SK-N-SH (cell line): ENCODE measurements around the gene F2R.

Source experiments
- EZH2phosphoT487 ChIP-seq: fragments of 200-600 bp; sonication (generic); IDR thresholded peaks from 2 replicates; pipeline ENCODE4 v1.6.1; 2017; ENCODE audit warnings: low read depth, mixed run types, mild to moderate bottlenecking, antibody characterized with exemption, moderate library complexity, borderline replicate concordance
- MEF2A ChIP-seq: IDR thresholded peaks from 2 replicates; pipeline ENCODE4 v1.4.0; 2012; ENCODE audit warnings: low read depth, borderline replicate concordance
- MXI1 ChIP-seq: IDR thresholded peaks from 2 replicates; pipeline ENCODE4 v1.6.1; 2012; ENCODE audit warnings: mild to moderate bottlenecking, low read depth, low read length, improper control_type of control experiment
- POLR2AphosphoS5 ChIP-seq: IDR thresholded peaks from 2 replicates; pipeline ENCODE4 v1.6.1; 2012; ENCODE audit warnings: low read depth, low read length
- SIN3A ChIP-seq: IDR thresholded peaks from 2 replicates; pipeline ENCODE4 v1.6.1; 2012; ENCODE audit warnings: low read depth, mild to moderate bottlenecking, low read length, moderate library complexity, borderline replicate concordance
- YY1 ChIP-seq: IDR thresholded peaks from 2 replicates; pipeline ENCODE4 v1.4.0; 2012; ENCODE audit warnings: low read depth, mild to moderate bottlenecking
- TF ChIP-seq, protein P1 (sequence below): IDR thresholded peaks from 2 replicates; pipeline ENCODE4 v1.6.1; 2012; ENCODE audit warnings: mild to moderate bottlenecking, low read depth, low read length, moderate library complexity
- TF ChIP-seq, protein P2 (sequence below): fragments of 150-350 bp; IDR thresholded peaks from 2 replicates; pipeline ENCODE4 v1.6.1; 2017; ENCODE audit warnings: antibody characterized with exemption, low read length, low read depth, borderline replicate concordance
- TF ChIP-seq, protein P3 (sequence below): fragments of 200-600 bp; sonication (generic); IDR thresholded peaks from 2 replicates; pipeline ENCODE4 v1.6.1; 2017; ENCODE audit warnings: antibody characterized with exemption, mild to moderate bottlenecking, moderate library complexity

DNA sequence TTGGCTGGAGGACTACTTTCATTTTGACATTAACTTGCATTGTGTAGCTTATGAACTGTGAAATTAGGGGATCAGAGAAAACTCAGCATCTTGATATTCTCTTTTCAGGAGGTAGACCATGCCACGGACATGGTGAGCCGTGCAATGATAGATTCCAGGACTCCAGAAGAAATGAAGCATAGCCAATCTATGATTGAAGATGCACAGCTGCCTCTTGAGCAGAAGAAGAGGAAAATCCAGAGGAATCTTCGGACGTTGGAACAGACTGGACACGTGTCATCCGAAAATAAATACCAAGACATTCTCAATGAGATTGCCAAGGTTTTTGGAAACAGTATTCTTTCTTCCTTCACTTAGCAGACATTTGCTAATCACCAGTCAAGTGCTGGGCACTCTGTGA, 20.6 kb upstream of the F2R start:
- TF ChIP-seq, protein P1, sequence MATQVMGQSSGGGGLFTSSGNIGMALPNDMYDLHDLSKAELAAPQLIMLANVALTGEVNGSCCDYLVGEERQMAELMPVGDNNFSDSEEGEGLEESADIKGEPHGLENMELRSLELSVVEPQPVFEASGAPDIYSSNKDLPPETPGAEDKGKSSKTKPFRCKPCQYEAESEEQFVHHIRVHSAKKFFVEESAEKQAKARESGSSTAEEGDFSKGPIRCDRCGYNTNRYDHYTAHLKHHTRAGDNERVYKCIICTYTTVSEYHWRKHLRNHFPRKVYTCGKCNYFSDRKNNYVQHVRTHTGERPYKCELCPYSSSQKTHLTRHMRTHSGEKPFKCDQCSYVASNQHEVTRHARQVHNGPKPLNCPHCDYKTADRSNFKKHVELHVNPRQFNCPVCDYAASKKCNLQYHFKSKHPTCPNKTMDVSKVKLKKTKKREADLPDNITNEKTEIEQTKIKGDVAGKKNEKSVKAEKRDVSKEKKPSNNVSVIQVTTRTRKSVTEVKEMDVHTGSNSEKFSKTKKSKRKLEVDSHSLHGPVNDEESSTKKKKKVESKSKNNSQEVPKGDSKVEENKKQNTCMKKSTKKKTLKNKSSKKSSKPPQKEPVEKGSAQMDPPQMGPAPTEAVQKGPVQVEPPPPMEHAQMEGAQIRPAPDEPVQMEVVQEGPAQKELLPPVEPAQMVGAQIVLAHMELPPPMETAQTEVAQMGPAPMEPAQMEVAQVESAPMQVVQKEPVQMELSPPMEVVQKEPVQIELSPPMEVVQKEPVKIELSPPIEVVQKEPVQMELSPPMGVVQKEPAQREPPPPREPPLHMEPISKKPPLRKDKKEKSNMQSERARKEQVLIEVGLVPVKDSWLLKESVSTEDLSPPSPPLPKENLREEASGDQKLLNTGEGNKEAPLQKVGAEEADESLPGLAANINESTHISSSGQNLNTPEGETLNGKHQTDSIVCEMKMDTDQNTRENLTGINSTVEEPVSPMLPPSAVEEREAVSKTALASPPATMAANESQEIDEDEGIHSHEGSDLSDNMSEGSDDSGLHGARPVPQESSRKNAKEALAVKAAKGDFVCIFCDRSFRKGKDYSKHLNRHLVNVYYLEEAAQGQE = no peak
- TF ChIP-seq, protein P2, sequence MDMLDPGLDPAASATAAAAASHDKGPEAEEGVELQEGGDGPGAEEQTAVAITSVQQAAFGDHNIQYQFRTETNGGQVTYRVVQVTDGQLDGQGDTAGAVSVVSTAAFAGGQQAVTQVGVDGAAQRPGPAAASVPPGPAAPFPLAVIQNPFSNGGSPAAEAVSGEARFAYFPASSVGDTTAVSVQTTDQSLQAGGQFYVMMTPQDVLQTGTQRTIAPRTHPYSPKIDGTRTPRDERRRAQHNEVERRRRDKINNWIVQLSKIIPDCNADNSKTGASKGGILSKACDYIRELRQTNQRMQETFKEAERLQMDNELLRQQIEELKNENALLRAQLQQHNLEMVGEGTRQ = no peak
- TF ChIP-seq MXI1 (no peak), MEF2A (no peak), EZH2phosphoT487 (no peak), SIN3A (no peak), POLR2AphosphoS5 (no peak), YY1 (no peak)
- TF ChIP-seq, protein P3, sequence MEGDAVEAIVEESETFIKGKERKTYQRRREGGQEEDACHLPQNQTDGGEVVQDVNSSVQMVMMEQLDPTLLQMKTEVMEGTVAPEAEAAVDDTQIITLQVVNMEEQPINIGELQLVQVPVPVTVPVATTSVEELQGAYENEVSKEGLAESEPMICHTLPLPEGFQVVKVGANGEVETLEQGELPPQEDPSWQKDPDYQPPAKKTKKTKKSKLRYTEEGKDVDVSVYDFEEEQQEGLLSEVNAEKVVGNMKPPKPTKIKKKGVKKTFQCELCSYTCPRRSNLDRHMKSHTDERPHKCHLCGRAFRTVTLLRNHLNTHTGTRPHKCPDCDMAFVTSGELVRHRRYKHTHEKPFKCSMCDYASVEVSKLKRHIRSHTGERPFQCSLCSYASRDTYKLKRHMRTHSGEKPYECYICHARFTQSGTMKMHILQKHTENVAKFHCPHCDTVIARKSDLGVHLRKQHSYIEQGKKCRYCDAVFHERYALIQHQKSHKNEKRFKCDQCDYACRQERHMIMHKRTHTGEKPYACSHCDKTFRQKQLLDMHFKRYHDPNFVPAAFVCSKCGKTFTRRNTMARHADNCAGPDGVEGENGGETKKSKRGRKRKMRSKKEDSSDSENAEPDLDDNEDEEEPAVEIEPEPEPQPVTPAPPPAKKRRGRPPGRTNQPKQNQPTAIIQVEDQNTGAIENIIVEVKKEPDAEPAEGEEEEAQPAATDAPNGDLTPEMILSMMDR = no peak
